Uterus (tissue), 2 donors: ENCODE data around the gene ATP5F1A.

Experiments used
- POLR2A ChIP-seq, 2 donors: fragments of 450-650 bp; IDR thresholded peaks; one replicate each; pipeline ENCODE4 v1.6.1; 2016; ENCODE audit warnings: antibody characterized with exemption in 2 of 2, mild to moderate bottlenecking in 1 of 2, moderate library complexity in 1 of 2
- TF ChIP-seq, protein P1 (sequence below), 4 experiments: fragments of 200-600 bp in 2 of 4; fragments of 450-650 bp in 2 of 4; sonication (generic) in 2 of 4; IDR thresholded peaks; one replicate each; pipeline ENCODE4 v1.5.1; 2016 to 2019; ENCODE audit warnings: antibody characterized with exemption in 4 of 4, mild to moderate bottlenecking in 2 of 4, moderate library complexity in 1 of 4

GRCh38 chr18:46050268-46050667, 47.8 kb downstream of the ATP5F1A start:
- TF ChIP-seq POLR2A (IDR thresholded peaks at IDR 0.05) = no peak
- TF ChIP-seq, protein P1, sequence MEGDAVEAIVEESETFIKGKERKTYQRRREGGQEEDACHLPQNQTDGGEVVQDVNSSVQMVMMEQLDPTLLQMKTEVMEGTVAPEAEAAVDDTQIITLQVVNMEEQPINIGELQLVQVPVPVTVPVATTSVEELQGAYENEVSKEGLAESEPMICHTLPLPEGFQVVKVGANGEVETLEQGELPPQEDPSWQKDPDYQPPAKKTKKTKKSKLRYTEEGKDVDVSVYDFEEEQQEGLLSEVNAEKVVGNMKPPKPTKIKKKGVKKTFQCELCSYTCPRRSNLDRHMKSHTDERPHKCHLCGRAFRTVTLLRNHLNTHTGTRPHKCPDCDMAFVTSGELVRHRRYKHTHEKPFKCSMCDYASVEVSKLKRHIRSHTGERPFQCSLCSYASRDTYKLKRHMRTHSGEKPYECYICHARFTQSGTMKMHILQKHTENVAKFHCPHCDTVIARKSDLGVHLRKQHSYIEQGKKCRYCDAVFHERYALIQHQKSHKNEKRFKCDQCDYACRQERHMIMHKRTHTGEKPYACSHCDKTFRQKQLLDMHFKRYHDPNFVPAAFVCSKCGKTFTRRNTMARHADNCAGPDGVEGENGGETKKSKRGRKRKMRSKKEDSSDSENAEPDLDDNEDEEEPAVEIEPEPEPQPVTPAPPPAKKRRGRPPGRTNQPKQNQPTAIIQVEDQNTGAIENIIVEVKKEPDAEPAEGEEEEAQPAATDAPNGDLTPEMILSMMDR (IDR thresholded peaks at IDR 0.05) = no peak
